NCI-H2081 treated with DMSO at 0.1 percent for 48 hours (cell line): ENCODE data around the gene VENTX.

ENCODE experiments used
- DNase-seq: peaks from one replicate; lab custom pipeline; 2025; lab: John Stamatoyannopoulos, UW

Gene VENTX

DNA sequence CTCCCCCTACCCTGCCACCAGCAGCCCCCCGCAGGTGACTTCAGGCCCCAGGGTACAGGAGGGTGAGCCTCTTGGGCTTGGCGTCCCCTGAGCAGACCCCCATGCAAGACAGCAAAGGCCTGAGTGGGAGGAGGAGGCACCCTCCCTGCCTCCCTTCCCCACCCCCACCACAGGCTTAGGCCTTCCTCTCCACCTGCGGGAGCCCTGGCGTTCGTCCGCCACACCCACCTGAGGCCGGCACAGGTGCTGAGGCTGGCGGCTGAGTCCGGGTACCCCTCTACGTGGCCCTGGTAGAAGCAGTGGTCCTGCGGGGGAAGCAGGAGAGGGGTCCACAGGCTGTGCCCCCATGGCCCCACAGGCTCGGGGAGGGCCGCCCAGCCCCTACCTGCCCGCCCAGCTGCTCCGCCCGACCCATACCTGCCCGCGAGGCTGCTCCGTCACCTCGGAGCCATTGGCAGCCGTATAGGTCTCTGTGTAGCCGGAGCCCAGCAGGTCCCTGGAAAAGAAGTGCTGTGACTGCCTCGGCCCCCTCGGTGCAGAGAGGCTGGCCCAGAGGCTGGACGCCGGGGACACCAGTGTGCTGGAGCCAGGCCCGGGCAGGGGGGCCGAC lies 36.0 kb downstream of the VENTX start:
- DNase-seq: no peak

DNA sequence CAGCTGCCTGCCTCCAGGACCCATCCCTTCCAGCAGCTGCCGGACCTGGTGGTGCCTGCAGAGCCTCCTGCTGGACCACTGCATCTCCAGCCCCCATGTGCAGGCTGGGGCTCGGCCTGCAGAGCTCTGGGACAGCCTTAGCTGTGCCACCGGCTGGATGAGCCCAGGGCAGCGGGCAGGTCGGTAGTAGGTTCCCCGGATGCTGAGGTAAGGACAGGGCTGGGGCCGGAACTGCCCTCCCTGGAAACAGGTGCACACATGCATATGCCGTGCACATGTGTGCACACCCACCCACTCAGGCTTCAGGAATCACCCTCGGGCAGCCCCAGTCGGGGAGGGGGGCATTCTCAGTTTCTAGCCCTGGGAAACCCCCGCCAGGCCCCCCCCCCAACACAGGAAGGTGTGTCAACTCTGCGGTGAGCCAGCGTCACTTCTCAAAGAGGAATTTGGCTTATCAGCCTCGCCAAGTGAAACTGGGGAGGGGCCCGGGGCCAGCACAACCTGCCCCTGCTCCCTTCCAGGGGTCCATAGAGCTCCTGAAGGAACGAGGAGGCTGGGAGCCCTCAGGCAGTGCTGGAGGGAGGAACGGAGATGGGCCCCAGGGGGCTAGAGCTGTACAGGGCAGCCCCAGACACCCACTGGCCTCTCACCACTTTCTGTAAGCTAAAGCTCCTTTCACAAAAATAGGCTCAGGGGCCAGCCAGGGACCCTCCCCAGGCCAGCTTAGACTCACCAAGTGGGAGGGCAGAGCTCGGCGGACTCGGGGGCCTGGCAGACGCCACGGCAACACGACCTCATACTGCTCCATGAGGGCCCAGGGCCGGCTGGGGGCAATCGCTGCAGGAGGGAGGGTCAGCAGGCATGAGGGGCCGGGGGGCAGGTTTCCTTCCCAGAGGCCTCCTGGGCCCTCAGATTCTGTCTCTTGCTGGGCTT lies 37.4 kb downstream of the VENTX start:
- no peak for DNase-seq

DNA sequence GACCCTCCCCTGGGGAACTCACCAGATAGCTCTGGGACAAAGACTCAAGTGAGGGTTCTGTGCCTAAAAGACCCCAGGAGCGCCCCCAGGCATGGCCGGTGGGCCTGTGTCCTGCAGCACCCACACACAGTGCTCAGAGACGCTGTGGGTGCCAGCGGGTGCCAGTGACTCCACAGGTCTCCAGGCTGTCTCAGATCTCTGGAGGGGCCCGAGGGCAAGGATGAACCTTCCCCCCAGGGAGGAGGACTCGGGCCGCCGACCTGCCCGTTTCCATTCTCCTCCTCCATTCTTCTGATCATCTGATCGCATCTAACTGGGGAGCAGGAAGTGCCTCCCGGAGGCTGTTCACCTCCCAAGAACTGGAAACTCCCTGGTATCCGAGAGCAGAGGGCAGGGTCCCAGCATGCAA lies 38.0 kb downstream of the VENTX start:
- no peak for DNase-seq

DNA sequence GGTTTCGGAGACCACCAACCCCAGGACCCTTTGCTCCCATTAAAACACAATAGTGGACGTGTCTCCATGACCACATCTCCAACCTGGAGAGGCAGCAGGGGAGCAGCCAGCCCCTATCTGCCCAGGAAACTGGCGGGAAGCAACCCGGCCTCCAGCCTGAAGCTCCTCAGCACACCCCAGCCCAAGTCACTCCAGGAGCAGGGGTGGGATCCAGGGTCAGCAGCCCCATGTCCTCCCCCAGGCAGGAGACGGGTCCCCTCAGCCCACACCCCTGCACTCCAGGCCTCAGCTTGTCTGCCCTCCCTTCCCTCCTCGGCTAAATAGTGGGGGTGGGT lies 38.4 kb downstream of the VENTX start:
- DNase-seq: no peak

DNA sequence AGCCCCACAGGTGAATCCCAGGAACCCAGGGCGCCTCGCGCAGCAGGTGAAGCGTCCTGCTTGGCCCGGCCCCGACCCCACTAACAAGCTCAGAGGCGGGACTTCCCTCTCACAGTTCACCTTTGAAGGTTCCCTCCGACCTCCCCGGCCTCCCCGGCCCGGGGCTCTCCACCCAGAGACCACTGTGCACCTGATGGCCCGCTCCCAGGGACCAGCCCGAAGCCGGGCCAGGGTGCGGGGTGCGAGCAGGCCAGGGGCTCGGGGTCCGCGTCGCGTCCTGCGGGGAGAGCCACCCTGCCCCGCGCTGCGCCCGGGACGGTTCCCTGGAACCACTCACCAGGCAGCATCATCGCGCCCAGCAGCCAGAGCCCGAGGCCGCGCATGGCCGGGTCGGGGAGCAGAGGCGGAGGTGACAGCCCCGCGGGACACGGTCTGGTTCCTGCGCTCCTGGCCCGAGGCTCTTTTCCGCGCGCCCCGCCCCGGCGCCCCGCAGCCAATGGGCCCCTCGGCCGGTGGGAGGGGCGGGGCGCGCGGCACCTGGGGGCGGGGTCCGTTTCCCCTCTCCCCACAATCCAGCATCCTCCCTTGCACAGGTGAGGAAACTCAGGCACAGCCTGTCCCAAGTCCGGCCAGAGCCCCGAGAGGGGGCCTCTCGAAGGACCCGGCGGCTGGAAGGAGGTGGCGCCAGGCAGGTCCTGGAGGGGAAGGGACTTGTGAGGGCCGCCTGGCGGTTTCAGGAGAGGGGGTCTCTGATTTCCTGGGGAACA lies 39.0 kb downstream of the VENTX start, which contains the start of gene ADAM8:
Gene ADAM8 (minus strand): TSS at position 434 of the 767 bp plus-strand sequence. CDS start 51 bp downstream, at position 383.
- DNase-seq: no peak

DNA sequence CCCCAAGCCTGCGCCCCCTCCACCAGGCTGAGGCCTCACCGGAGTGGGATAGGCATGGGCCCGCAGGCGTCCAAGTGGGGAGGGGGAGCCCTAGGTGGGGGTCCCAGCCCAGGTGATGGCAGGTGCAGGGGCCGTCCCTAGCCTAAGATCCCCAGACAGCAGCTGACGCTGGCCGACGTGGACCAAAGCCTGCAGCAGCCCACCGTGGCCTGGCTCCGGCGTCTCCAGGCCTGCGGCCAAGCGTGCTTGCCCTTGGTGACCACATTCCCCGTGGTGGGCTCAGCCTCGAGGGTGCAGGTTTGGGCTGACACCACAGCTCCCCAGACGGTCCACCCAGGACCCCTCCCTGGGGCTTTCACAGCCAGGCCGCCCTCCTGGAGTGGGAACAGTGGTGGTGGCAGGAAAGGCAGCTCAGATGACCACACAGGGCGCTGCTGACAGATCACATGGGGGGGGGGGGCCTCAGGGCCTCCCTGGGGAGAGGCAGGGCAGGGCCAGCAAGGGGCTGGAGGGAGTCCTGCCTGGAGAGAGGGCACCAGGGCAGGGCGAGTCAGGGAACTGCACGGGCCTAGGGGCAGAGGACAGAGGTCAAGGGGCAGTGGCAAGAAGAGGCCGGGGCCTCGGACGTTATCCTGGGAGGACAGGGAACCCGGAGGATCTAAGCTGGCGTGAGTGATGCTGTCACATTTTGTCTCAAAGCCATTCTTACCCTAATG lies 39.8 kb downstream of the VENTX start:
- DNase-seq: no peak

DNA sequence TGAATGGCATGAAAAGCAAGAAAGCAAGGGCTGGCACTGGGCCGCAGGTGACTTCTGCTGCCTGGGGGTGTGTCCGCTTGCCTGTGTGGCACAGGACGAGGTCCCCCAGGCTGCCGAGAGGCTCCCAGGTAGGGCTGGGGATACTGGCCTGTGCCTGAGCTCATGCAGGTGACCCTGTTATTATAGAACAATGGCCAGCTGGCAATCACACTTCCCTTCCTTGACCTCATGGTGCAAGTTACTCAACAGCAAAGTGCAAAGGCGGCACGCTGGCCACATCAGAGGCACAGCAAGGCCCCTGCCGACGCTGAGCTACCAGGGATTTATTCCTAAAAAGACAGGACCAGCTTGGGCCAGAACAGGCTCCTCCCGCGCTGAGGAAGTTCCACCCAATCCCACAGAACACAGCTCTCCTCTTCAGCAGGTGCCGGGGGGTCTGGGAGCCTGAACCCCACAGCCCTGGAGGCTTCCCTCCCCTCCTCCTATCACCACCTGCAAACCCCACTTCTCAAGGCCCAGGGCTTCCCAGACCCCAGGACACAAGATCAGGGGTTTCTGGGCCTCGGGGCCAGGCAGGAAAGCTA lies 40.4 kb downstream of the VENTX start:
- no peak for DNase-seq

DNA sequence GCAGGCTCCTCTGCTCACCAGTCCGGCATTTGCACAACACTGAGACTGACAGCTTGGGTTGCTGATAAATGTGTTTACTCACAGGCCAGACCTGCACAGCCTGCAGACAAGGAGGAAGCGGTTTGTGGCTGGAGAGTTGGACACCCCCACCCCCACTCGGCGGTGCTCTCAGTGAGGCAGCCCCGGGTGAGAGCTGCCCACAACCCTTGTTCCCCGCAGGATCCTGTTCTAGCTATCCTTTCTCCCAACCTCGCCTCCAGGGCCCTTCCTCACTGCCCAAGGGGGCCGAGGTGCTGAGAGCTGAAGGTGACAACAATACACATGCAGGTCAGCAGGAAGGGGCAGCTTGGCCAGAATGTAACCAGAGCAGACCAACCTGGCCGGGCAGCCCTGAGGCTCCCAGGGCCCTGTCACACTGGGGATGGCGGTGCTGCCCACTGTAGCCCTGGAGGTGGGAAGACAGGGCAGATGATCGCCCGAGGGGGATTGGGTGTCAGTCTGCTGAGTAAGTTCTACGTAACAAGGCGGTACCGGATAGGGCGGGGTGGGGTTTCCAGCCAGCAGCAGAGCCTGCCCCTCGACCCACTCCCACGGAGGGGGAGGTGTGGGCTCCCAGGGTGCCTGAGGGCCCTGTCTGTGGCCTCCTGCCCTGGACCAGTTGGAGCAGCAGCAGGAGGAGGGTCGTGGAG lies 41.1 kb downstream of the VENTX start:
- DNase-seq: no peak

DNA sequence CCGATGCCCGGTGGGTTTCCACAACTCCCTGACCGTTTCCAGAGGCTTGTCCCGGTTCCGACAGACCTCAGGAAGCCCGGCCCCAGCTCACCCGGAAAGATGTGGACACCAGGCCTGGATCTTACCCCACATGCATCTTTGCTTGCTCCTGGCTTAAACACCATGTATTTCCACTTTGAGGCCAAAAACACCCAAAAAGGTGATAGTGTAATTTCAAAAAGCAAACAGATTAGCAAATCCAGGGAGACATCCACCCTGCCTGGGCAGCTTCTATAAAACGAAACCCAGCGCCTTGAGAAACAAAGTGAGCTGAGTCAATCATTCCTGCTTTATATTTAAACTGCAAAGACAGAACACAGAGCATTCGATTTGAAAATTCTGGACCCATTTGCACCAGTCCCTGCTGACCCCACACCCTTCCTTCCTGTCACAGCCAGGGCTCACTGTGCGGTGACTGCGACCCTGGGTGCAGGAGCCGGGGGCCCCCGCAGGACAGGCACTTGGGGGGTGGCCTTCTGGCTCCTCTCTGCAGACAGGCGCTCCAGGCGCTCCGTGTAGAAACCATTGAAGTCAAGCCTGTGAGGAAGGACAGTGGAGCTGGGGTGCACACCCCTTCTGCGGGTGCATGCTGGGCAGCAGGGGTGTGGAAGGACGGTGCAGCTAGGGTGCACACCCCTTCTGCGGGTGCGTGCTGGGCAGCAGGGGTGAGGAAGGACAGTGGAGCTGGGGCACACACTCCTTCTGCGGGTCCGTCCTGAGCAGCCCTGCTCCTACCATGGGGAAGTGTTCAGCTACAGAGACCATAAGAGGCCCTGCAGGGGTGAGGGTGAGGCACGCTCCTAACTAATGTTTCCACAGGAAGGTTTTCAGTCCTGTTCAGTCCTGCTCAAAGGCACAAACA lies 41.9 kb downstream of the VENTX start:
- no peak for DNase-seq

DNA sequence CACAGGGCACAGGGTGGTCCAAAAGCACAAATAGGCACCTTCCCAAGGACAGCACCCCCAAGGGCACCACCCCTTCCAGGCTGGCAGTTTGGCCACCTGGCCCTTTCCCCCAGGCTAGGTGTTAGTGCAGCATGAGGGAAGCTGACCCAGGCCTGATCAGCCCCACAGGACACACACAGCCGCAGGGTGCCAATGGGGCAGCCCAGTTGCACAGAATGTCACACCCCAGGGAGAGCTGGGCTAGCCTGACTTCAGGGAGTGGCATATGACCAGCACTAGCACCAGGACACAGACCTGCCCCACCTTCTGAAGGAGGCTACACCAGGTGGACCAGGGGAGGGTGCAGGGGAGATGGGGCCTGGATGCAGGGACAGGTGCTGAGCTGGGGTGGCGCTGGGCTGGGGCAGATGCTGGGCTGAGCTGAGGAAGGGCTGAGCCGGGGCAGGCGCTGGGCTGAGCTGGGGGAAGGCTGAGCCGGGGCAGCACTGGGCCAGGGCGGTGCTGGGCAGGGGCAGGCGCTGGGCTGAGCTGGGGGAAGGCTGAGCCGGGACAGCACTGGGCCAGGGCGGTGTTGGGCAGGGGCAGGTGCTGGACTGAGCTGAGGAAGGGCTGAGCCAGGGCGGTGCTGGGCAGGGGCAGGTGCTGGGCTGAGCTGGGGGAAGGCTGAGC lies 42.9 kb downstream of the VENTX start:
- DNase-seq: no peak

DNA sequence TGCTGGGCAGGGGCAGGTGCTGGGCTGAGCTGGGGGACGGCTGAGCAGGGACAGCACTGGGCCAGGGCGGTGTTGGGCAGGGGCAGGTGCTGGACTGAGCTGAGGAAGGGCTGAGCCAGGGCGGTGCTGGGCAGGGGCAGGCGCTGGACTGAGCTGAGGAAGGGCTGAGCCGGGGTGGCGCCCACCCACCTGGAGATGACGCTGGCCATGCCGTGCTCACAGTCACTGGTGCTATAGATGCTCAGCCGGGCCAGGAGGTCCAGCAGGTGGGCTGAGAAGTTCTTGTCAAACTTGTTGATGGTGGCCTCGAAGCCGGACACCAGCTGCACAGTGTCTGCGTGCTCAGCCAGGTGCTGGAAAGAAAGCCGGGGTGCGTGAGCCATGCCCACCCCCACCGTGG lies 43.4 kb downstream of the VENTX start:
- no peak for DNase-seq

DNA sequence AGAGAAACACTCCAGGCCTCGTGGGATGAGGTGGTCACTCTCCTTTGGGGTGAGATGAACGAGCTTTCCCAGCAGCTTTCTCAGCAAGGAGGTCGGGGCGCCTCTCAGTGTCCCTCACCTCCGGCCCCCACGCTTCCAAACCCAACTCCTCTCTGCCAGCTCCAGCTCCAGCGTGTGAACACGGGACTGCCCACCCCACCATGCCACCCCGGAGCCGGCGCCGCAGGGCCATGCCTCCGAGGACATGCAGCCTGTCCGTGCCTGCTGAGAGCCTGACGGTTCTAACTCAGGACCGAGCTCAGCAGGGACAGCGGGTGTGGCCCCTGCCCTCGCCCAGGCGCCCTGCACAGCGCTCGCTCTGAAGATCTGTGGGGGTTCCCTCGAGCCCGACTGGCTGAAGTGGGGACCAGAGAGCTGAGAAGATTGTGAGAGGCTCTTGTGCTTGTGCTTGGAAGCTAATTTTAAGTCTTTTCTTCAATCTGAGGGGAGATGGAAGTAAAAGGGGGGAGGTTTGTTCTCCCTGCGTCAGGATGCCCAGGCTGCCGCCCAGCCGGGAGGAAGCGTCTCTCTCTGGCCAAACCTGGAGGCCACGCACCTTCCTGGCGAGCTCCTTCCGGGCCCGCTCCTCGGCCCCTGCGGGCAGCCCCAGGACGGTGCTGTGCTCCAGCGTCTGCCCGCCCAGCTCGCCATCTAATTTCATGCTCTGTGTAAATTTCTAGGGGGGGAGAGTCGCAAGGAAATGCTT lies 44.1 kb downstream of the VENTX start:
- DNase-seq: no peak

DNA sequence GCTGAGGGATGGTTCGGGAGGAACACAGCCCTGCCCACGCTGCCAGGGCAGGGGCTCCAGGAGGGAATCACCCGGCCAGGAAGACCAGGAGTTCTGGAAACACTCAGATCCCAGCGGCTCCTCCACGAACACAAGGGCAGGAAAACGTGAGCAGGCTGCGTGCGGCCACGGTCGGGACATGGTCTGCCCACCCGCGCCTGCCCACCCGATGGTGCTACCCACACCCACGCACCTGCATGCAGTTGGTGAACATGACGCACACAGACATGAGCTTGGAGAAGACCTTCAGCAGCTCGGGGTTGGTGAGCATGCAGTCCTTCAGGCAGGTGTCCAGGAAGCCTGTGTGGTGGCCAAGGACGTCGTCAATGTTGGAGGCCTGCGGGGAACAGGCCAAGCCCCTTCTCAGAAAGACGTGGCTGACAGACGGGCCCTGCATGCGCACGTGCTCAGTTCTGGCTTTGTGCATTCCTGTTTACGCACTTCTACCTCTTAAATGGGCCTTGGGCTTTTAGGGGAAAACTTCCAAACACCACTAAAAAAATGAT lies 45.3 kb downstream of the VENTX start:
- DNase-seq: no peak

DNA sequence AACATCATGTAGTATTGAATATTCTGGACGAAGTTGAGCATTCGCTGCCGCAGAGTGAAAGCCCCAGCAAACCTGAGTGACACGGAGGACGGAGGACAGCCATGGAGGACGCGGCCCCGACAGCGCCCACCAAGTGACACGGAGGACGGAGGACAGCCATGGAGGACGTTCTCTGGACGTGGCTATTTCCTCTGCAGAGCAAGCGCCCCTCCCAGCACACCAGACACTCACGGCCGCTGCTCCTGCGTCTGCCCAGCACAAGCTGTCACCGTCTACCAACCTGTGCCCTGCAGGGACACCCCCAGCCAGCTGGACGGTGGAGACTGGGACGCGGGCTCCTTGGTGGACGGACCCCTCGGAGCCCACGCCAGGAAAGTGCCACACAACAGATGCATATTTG lies 46.3 kb downstream of the VENTX start:
- DNase-seq: no peak

DNA sequence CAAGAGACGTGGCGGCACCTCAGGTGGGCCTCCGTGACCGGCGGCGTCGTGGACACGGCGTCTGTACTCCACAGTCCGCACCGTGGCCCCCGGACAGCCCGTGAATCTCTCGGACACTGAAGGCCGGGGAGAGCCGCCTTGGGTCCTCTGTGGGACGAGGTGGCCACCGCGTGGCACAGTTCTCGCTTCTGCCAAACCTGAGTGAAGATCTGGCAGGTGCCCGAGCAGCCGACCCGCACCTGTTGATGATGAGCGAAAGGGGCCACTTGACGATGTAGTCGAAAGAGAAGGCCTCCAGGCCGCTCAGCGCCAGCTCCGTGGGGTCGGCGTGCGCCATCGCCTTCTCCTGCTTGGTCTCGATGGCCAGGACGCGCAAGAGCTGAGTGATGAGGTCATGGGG lies 47.6 kb downstream of the VENTX start:
- no peak for DNase-seq

DNA sequence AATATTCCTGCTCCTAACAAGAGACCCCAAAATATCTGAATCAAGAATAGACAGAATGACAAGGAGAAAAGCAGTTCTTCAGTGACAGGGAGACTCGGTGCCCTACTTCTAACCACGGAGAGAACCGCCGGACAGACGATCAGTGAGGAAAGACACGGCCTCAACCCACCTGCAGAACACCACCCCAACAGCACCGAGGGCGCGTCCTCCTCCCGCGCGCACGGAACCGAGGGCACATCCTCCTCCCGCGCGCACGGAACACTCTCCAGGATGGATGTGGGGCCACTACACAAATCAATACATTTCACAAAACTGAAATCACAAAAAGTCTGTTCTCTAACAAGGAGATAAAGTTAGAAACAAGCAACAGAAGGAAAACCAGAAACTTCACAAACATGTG lies 48.7 kb downstream of the VENTX start:
- no peak for DNase-seq

DNA sequence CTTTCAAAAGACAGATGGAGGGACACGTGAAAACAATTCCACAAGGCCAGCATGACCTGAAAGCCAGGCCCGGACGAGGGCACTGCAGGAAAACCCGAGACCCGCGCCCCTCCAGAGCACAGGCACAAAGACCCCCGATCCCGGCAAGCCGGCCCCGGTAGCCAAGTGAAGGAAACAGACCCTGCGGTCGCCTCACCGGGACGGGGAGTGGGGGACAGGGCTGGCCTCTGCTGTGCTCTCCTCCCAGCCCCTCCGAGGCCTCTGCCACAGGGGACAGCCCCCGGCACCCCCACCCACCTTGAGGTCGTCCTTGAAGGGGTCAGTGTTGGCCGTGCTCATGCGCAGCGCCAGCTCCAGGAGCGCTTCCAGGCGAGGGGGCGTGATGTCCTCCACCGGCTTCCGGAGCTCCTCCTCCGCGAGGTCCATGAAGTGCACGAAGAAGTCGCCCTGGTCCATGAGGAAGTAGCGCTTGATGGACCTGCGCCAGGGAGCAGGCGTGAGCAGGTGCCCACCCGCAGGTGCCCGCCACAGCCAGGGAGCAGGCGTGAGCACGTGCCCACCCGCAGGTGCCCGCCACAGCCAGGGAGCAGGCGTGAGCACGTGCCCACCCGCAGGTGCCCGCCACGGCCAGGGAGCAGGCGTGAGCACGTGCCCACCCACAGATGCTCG lies 50.3 kb downstream of the VENTX start:
- DNase-seq: no peak

DNA sequence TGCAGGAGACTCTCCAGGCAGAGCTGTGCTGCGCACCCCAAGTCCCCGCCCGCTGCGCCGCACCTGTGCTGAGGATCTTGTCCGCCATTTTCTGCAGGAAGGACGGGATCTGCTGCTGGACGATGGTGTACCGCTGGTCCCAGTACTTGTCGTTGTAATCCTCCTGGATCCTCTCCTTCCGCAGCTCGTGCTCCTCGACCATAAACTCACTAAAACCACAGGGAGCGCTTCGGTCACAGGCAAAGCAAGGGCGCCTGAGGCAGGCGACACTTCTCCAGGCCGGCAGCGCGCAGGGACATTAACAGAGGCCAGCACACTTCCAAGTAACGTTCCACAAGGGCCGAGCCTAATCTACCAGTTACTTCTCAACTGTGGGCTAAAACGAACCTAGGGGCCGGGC lies 52.1 kb downstream of the VENTX start:
- DNase-seq: no peak
